ENCODE measurements around the gene C6orf52. TPM values are rescaled to one million over a fixed set of nuclear protein-coding genes. Genes with fewer than 3 reads are reported as not detected.

C6orf52 gene
- total and polyA plus RNA-seq, 2 of the 13 experiments (the other 11 are each of a cell fraction or from before 2014, with no cell fraction given) = 0.50 to 0.53 TPM

- TF ChIP-seq MAZ (IDR thresholded peaks at IDR 0.05; ENCODE audit: borderline replicate concordance, low read depth, low read length) (no peak), MAZ (CRISPR knock-in tag; IDR thresholded peaks at IDR 0.05; ENCODE audit: low read depth) (0 out of 2 replicates have a peak, but pooled peaks have one; percentile 41), NCOR1 (IDR thresholded peaks at IDR 0.05; ENCODE audit: borderline replicate concordance, low read length) (no peak), KDM4B (CRISPR knock-in tag; IDR thresholded peaks at IDR 0.05) (no peak), PRPF4 (IDR thresholded peaks at IDR 0.05; ENCODE audit: low read depth, low read length, poor library complexity, severe bottlenecking) (no peak), ZNF205 (CRISPR knock-in tag; IDR thresholded peaks at IDR 0.05) (no peak), ZNF878 (CRISPR knock-in tag; IDR thresholded peaks at IDR 0.05) (no peak), POLR2A (IDR thresholded peaks at IDR 0.05; ENCODE audit: insufficient read depth in 1 of 2, low read depth in 2 of 2, low read length in 2 of 2) (peak in 1 of 2 experiments; percentile 14; a peak in 1 of 4 replicates), ZNF160 (CRISPR knock-in tag; IDR thresholded peaks at IDR 0.05) (no peak), ZNF501 (CRISPR knock-in tag; IDR thresholded peaks at IDR 0.05) (no peak), ZNF225 (CRISPR knock-in tag; IDR thresholded peaks at IDR 0.05) (no peak), STAT5B (CRISPR knock-in tag; IDR thresholded peaks at IDR 0.05) (no peak), IKZF4 (CRISPR knock-in tag; IDR thresholded peaks at IDR 0.05; ENCODE audit: borderline replicate concordance, low read depth, not compliant biosample characterization) (no peak), ZFP36 (IDR thresholded peaks at IDR 0.05; ENCODE audit: borderline replicate concordance, low read depth, low read length, partially characterized antibody) (no peak), ZSCAN30 (CRISPR knock-in tag; IDR thresholded peaks at IDR 0.05) (no peak), ZSCAN21 (CRISPR knock-in tag; IDR thresholded peaks at IDR 0.05; ENCODE audit: borderline replicate concordance) (peak; percentile 4; the same call in 1 of the 2 replicates), ZNF296 (CRISPR knock-in tag; conservative IDR thresholded peaks at IDR 0.05) (no peak), RXRA (CRISPR knock-in tag; IDR thresholded peaks at IDR 0.05) (0 out of 2 replicates have a peak, but pooled peaks have one; percentile 23)
- TF ChIP-seq, protein P1, sequence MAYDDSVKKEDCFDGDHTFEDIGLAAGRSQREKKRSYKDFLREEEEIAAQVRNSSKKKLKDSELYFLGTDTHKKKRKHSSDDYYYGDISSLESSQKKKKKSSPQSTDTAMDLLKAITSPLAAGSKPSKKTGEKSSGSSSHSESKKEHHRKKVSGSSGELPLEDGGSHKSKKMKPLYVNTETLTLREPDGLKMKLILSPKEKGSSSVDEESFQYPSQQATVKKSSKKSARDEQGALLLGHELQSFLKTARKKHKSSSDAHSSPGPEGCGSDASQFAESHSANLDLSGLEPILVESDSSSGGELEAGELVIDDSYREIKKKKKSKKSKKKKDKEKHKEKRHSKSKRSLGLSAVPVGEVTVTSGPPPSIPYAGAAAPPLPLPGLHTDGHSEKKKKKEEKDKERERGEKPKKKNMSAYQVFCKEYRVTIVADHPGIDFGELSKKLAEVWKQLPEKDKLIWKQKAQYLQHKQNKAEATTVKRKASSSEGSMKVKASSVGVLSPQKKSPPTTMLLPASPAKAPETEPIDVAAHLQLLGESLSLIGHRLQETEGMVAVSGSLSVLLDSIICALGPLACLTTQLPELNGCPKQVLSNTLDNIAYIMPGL (CRISPR knock-in tag; IDR thresholded peaks at IDR 0.05; ENCODE audit: borderline replicate concordance in 1 of 2, low read depth in 1 of 2) = no peak; a peak in 2 of 4 replicates
- TF ChIP-seq, protein P2, sequence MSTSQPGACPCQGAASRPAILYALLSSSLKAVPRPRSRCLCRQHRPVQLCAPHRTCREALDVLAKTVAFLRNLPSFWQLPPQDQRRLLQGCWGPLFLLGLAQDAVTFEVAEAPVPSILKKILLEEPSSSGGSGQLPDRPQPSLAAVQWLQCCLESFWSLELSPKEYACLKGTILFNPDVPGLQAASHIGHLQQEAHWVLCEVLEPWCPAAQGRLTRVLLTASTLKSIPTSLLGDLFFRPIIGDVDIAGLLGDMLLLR (CRISPR knock-in tag; IDR thresholded peaks at IDR 0.05) = no peak
- TF ChIP-seq, protein P3, sequence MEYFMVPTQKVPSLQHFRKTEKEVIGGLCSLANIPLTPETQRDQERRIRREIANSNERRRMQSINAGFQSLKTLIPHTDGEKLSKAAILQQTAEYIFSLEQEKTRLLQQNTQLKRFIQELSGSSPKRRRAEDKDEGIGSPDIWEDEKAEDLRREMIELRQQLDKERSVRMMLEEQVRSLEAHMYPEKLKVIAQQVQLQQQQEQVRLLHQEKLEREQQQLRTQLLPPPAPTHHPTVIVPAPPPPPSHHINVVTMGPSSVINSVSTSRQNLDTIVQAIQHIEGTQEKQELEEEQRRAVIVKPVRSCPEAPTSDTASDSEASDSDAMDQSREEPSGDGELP (IDR thresholded peaks at IDR 0.05; ENCODE audit: borderline replicate concordance, low read depth) = no peak
- TF ChIP-seq, protein P4, sequence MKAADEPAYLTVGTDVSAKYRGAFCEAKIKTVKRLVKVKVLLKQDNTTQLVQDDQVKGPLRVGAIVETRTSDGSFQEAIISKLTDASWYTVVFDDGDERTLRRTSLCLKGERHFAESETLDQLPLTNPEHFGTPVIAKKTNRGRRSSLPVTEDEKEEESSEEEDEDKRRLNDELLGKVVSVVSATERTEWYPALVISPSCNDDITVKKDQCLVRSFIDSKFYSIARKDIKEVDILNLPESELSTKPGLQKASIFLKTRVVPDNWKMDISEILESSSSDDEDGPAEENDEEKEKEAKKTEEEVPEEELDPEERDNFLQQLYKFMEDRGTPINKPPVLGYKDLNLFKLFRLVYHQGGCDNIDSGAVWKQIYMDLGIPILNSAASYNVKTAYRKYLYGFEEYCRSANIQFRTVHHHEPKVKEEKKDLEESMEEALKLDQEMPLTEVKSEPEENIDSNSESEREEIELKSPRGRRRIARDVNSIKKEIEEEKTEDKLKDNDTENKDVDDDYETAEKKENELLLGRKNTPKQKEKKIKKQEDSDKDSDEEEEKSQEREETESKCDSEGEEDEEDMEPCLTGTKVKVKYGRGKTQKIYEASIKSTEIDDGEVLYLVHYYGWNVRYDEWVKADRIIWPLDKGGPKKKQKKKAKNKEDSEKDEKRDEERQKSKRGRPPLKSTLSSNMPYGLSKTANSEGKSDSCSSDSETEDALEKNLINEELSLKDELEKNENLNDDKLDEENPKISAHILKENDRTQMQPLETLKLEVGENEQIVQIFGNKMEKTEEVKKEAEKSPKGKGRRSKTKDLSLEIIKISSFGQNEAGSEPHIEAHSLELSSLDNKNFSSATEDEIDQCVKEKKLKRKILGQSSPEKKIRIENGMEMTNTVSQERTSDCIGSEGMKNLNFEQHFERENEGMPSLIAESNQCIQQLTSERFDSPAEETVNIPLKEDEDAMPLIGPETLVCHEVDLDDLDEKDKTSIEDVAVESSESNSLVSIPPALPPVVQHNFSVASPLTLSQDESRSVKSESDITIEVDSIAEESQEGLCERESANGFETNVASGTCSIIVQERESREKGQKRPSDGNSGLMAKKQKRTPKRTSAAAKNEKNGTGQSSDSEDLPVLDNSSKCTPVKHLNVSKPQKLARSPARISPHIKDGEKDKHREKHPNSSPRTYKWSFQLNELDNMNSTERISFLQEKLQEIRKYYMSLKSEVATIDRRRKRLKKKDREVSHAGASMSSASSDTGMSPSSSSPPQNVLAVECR (CRISPR knock-in tag; IDR thresholded peaks at IDR 0.05; ENCODE audit: borderline replicate concordance) = no peak; the same call in 1 of the 2 replicates
- TF ChIP-seq, protein P5, sequence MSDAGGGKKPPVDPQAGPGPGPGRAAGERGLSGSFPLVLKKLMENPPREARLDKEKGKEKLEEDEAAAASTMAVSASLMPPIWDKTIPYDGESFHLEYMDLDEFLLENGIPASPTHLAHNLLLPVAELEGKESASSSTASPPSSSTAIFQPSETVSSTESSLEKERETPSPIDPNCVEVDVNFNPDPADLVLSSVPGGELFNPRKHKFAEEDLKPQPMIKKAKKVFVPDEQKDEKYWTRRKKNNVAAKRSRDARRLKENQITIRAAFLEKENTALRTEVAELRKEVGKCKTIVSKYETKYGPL (CRISPR knock-in tag; IDR thresholded peaks at IDR 0.05) = 0 out of 2 replicates have a peak, but pooled peaks have one; percentile 21
Observed at GRCh38 chr6:10719964-10720264, 25.5 kb upstream of the C6orf52 start (continued).
